Caco-2 (cell line): ENCODE results near the gene HERC4. TPM values are rescaled to one million over a fixed set of nuclear protein-coding genes. Genes with fewer than 3 reads are reported as not detected.

Experiments used
- BruUV-seq: library from RNA; stranded (reverse); fragments of 400-500 nt; replicated peaks from 2 replicates; lab custom pipeline; 2021; lab: Mats Ljungman, UMichigan
- CTCF ChIA-PET: fragments of 300-600 bp; sonication (Branson Sonifier 250); formaldehyde crosslinking; loops from one replicate; lab custom pipeline; 2022; ENCODE audit warnings: antibody characterized with exemption; lab: Charles Lee
- POLR2A ChIA-PET: fragments of 300-600 bp; sonication (Branson Sonifier 250); formaldehyde crosslinking; loops from one replicate; lab custom pipeline; 2022; ENCODE audit warnings: antibody characterized with exemption; lab: Charles Lee
- DNase-seq, 2 experiments: peaks; one replicate each; pipeline versions ENCODE4 v3.0.0 to v3.0.0-alpha.2; 2020 to 2022
- H3K27me3 ChIP-seq: replicated peaks from 2 replicates; pipeline ENCODE4 v1.6.0; 2011; ENCODE audit warnings: low read length; ENCODE audit not compliant: control insufficient read depth, insufficient read depth
- H3K36me3 ChIP-seq: 2 replicates; pipeline ENCODE4 v1.5.1; 2011; ENCODE audit warnings: low read length; ENCODE audit not compliant: control insufficient read depth, insufficient read depth
- H3K4me1 ChIP-seq: fragments of 250-450 bp; sonication (Bioruptor Pico); 2 replicates; pipeline ENCODE4 v1.5.1; 2020; ENCODE audit warnings: mild to moderate bottlenecking
- H3K4me3 ChIP-seq: 2 replicates; pipeline ENCODE4 v1.5.1; 2011; ENCODE audit warnings: low read depth, mild to moderate bottlenecking, control low read depth, low read length
- H3K9me3 ChIP-seq: fragments of 250-450 bp; sonication (Bioruptor Pico); 2 replicates; pipeline ENCODE4 v1.5.1; 2020; ENCODE audit warnings: mild to moderate bottlenecking, moderate library complexity
- H3K27ac Mint-ChIP-seq: one replicate; pipeline ENCODE4 v1.8.0; 2022; ENCODE audit warnings: mixed read lengths; ENCODE audit not compliant: unreplicated experiment
- H3K27me3 Mint-ChIP-seq: one replicate; pipeline ENCODE4 v1.8.0; 2022; ENCODE audit warnings: mixed read lengths; ENCODE audit not compliant: insufficient read depth, unreplicated experiment
- H3K36me3 Mint-ChIP-seq: one replicate; pipeline ENCODE4 v1.8.0; 2022; ENCODE audit warnings: mild to moderate bottlenecking, mixed read lengths; ENCODE audit not compliant: insufficient read depth, unreplicated experiment
- H3K4me1 Mint-ChIP-seq: one replicate; pipeline ENCODE4 v1.8.0; 2022; ENCODE audit warnings: low read depth, mixed read lengths; ENCODE audit not compliant: unreplicated experiment
- H3K4me3 Mint-ChIP-seq: one replicate; pipeline ENCODE4 v1.8.0; 2022; ENCODE audit warnings: mild to moderate bottlenecking, moderate library complexity, mixed read lengths; ENCODE audit not compliant: unreplicated experiment
- H3K9me3 Mint-ChIP-seq: one replicate; pipeline ENCODE4 v1.8.0; 2022; ENCODE audit warnings: mixed read lengths; ENCODE audit not compliant: unreplicated experiment
- intact Hi-C: fragments of 100-400 bp; cut with micrococcal nuclease; formaldehyde crosslinking; loops from one replicate; pipeline ENCODE4 v1.10.0; 2022; ENCODE audit not compliant: unreplicated experiment
- total RNA-seq: library from RNA; stranded (reverse); gene quantifications from 2 replicates; pipeline ENCODE4 v1.2.3, GENCODE V29; 2022
- TF ChIP-seq, protein P1 (sequence below), 2 experiments: fragments of 200-600 bp in 1 of 2; IDR thresholded peaks; 1 replicate in 1 of 2; 2 replicates in 1 of 2; pipeline versions ENCODE4 v1.5.1 to v1.8.0; 2011 to 2022; ENCODE audit warnings: antibody characterized with exemption in 1 of 2, control low read depth in 1 of 2, inconsistent platforms in 1 of 2, low read depth in 1 of 2, low read length in 1 of 2, mild to moderate bottlenecking in 1 of 2, moderate library complexity in 1 of 2; ENCODE audit not compliant: insufficient read depth in 1 of 2, severe bottlenecking in 1 of 2, unreplicated experiment in 1 of 2

The HERC4 gene
- total RNA-seq, 1 experiment from 2014 or later, result 59.4 TPM

DNA sequence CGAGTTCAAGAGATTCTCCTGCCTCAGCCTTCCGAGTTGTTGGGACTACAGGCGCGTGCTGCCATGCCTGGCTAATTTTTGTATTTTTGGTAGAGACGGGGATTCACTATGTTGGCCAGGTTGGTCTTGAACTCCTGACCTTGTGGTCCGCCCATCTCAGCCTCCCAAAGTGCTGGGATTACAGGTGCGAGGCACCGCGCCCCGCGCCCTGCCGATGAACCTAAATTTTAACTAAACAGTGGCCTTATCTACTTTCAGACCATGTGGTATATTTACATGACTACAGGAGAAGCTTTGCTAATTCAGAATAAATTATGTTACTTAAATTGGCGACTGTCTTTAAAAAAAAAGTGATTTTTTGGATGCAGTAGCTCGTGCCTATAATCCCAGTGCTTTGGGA is 181.4 kb downstream of the HERC4 start:
- no peak for DNase-seq
- Histone ChIP-seq H3K27me3 (no peaks in the 10 kb centered on the region), H3K9me3 (no peaks in the 10 kb centered on the region), H3K4me1 (no peaks in the 10 kb centered on the region), H3K36me3 (peaks cover 17% of the 10 kb centered on the region), H3K4me3 (no peak overlapping the region)
- Mint-ChIP-seq H3K36me3 (peaks cover 93% of the 10 kb centered on the region), H3K27ac (no peak overlapping the region), H3K4me1 (no peaks in the 10 kb centered on the region), H3K4me3 (no peak overlapping the region), H3K9me3 (no peaks in the 10 kb centered on the region), H3K27me3 (no peaks in the 10 kb centered on the region)
- ChIA-PET CTCF (interaction anchor here (0.7 kb wide), 1 partner anchor 38 kb away, joined by 3 read pairs; no protein-coding TSS in a partner anchor), POLR2A (no interaction called here)
- intact Hi-C loops, result no loop called here
- no TSS peak for BruUV-seq
- TF ChIP-seq, protein P1, sequence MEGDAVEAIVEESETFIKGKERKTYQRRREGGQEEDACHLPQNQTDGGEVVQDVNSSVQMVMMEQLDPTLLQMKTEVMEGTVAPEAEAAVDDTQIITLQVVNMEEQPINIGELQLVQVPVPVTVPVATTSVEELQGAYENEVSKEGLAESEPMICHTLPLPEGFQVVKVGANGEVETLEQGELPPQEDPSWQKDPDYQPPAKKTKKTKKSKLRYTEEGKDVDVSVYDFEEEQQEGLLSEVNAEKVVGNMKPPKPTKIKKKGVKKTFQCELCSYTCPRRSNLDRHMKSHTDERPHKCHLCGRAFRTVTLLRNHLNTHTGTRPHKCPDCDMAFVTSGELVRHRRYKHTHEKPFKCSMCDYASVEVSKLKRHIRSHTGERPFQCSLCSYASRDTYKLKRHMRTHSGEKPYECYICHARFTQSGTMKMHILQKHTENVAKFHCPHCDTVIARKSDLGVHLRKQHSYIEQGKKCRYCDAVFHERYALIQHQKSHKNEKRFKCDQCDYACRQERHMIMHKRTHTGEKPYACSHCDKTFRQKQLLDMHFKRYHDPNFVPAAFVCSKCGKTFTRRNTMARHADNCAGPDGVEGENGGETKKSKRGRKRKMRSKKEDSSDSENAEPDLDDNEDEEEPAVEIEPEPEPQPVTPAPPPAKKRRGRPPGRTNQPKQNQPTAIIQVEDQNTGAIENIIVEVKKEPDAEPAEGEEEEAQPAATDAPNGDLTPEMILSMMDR (IDR thresholded peaks at IDR 0.05; ENCODE audit: insufficient read depth in 1 of 2, low read depth in 1 of 2, low read length in 1 of 2, severe bottlenecking in 1 of 2, unreplicated experiment in 1 of 2), result no peak

- no peaks in the 10 kb centered on the region for H3K4me1 Mint-ChIP-seq
- H3K27me3 Mint-ChIP-seq, result no peaks in the 10 kb centered on the region
- no peaks in the 10 kb centered on the region for H3K9me3 Mint-ChIP-seq
- intact Hi-C loops, result loop anchor here (1.0 to 10.0 kb wide), 4 partner anchors 30 to 450 kb away; partner anchors contain the start of genes HERC4, HNRNPH3 and PBLD
- peaks cover 60% of the 10 kb centered on the region for H3K36me3 Mint-ChIP-seq
- Histone ChIP-seq H3K4me3 (peak overlapping the region; percentile 63), H3K9me3 (no peaks in the 10 kb centered on the region), H3K4me1 (no peaks in the 10 kb centered on the region), H3K27me3 (no peaks in the 10 kb centered on the region), H3K36me3 (peaks cover 4% of the 10 kb centered on the region; the same call in 1 of the 2 replicates)
- POLR2A ChIA-PET, result interaction anchor here (0.8 to 1.3 kb wide), 6 partner anchors 11 to 446 kb away, joined by 3 to 9 read pairs (median 4); no protein-coding TSS in a partner anchor
- BruUV-seq, result no TSS peak
- H3K4me3 Mint-ChIP-seq, result peak overlapping the region; percentile 90
- H3K27ac Mint-ChIP-seq, result peak overlapping the region; percentile 91
- CTCF ChIA-PET, result interaction anchor here (0.6 to 1.1 kb wide), 5 partner anchors 30 to 274 kb away, joined by 3 to 14 read pairs (median 4); no protein-coding TSS in a partner anchor
- peak; percentile 92 for DNase-seq
- TF ChIP-seq, protein P1 (IDR thresholded peaks at IDR 0.05; ENCODE audit: insufficient read depth in 1 of 2, low read depth in 1 of 2, low read length in 1 of 2, severe bottlenecking in 1 of 2, unreplicated experiment in 1 of 2), result peak in 1 of 2 experiments; percentile 8
Observed at GRCh38 chr10:67884842-67885670, 190.0 kb downstream of the HERC4 start.

GRCh38 chr10:67884313-67884841 is 190.7 kb downstream of the HERC4 start, which contains the start of gene SIRT1:
Gene SIRT1 (plus strand): TSS chr10:67884656. CDS start chr10:67884722, 66 bp downstream.
- BruUV-seq, result no TSS peak

More at GRCh38 chr10:67884313-67884841, 190.7 kb downstream of the HERC4 start, which contains the start of gene SIRT1:
- Mint-ChIP-seq H3K27ac (peak within 1 kb of the TSS; percentile 91), H3K4me3 (peak within 1 kb of the TSS; percentile 90), H3K4me1 (no peaks in the 10 kb centered on the region), H3K27me3 (no peaks in the 10 kb centered on the region), H3K9me3 (no peaks in the 10 kb centered on the region), H3K36me3 (peaks cover 53% of the 10 kb centered on the region)
- Histone ChIP-seq H3K4me1 (no peaks in the 10 kb centered on the region), H3K36me3 (0 out of 2 replicates have a peak, but pooled peaks cover 1% of the 10 kb centered on the region), H3K4me3 (peak within 1 kb of the TSS; percentile 63), H3K9me3 (no peaks in the 10 kb centered on the region), H3K27me3 (no peaks in the 10 kb centered on the region)
- DNase-seq, result peak; percentile 98 to 100
- ChIA-PET CTCF (interaction anchor here (0.7 to 1.1 kb wide), 4 partner anchors 9 to 63 kb away, joined by 3 to 14 read pairs (median 4); no protein-coding TSS in a partner anchor), POLR2A (interaction anchor here (0.5 to 1.1 kb wide), 10 partner anchors 11 to 318 kb away, joined by 3 to 9 read pairs (median 3); no protein-coding TSS in a partner anchor)
- TF ChIP-seq, protein P1 (IDR thresholded peaks at IDR 0.05; ENCODE audit: insufficient read depth in 1 of 2, low read depth in 1 of 2, low read length in 1 of 2, severe bottlenecking in 1 of 2, unreplicated experiment in 1 of 2), result peak in 1 of 2 experiments; percentile 23
- intact Hi-C loops, result loop anchor here (1.0 to 10.0 kb wide), 3 partner anchors 29 to 450 kb away; partner anchors contain the start of genes HERC4, HNRNPH3 and PBLD
